ENCODE data around the gene COA8. TPM values are rescaled to one million over a fixed set of nuclear protein-coding genes. Genes with fewer than 3 reads are reported as not detected.
A peak's percentile ranks its signal among the peaks of the same experiment; 100 is the strongest.

The COA8 gene
- total RNA-seq, 8 experiments from 2014 or later, result 38.8 to 69.5 (median 56.7) TPM

DNA sequence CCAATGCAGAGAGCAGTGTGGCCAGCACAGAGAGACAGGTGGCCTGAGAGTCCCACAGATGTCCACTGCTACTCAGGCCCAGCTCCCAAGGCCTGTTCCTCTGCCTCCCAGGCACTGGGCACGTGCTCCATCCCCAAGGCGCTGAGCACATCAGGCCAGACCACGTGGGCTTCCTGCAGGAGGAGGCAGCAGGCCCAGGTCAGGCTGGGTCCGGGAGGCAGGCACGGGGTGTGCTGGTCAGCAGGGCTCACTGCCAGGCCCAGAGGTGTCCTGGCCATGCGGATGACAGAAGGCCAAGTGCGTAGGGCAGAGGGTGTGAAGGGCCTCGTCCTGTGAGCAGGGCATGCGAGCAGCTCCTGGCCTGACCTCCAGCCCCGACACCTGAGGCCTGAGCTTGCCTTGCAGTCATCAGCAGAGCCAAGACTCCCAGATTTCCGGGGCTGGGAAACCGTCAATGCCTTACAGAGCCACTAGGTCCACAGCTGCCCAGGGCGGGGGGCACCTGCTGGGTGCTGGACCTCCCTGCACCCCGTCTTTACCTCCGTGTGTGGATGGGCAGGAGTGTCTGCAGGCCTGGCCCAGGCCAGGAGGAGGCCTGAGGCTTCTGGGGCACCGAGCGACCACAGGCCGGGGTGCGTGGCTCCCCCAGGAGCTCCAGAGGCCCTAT, 18.9 kb upstream of the COA8 start:
- WGBS, 10 experiments, result 41 to 90% methylated on average over 3 to 4 of the region's 19 CpGs; no CpG with 5 or more reads in 8 of the 10 experiments
- in situ Hi-C loops (cut with MboI; ENCODE audit: low pct_unique_long_range_greater_than_20kb in 2 of 9, low sequenced_read_pairs in 9 of 9, unreplicated experiment in 9 of 9), result no loop called here
- H3K27ac ChIP-seq, result peak overlapping the region; percentile 84 to 87
- no peak overlapping the region for H3K4me3 ChIP-seq
- peak in 4 of 8 experiments; percentile 7 to 24 (median 8) for ATAC-seq (replicated peaks in 6 of 8)
- peaks cover 59 to 75% of the 10 kb centered on the region in 2 donors for H3K4me1 ChIP-seq (replicated peaks in 1 of 2)

DNA sequence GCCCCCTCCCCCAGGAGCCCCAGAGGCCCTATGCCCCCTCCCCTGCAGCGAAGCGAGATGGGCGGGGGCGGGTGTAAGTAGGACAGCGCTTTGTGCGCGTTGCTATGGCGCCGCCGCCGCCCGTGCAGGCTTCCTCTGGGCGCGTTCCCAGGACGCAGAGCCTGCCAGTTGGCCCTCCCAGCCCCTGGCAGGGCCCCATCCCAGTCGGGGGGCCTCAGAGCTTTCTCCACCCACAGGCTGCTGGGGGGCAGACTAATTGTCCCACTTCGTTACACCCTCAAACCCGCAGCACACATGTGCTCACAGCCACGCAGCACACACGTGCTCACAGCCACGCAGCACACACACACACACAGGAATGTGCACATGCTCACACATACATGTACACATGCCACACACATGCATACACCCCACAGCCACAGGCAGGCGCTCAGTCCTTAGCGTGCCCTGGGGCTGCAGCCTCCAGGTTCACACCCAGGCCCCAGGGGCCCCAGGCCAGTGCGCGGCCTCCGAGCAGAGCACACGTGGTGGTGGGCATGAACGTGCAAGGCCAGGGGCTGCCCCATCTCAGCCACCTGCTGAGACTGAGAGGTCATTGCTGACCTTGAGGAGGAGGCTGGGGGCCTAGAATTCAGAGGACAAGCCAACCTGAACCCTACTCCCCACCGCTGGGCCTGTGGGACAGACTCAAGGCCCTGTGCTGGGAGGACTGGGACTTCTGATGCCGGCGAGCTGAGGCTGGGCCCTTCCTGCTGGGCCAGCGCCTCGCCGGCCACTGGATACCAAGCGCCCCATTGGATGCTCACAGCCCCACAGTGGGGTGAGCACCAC, 18.2 kb upstream of the COA8 start:
- in situ Hi-C loops (cut with MboI; ENCODE audit: low pct_unique_long_range_greater_than_20kb in 2 of 9, low sequenced_read_pairs in 9 of 9, unreplicated experiment in 9 of 9), result no loop called here
- peak overlapping the region; percentile 84 to 87 for H3K27ac ChIP-seq
- WGBS, 10 experiments, result 27 to 40% methylated on average over 4 to 5 of the region's 35 CpGs; no CpG with 5 or more reads in 8 of the 10 experiments
- peak in 5 of 8 experiments; percentile 27 to 59 (median 57) for ATAC-seq (replicated peaks in 6 of 8)
- no peak overlapping the region for H3K4me3 ChIP-seq
- peaks cover 57 to 69% of the 10 kb centered on the region in 2 donors for H3K4me1 ChIP-seq (replicated peaks in 1 of 2)

DNA sequence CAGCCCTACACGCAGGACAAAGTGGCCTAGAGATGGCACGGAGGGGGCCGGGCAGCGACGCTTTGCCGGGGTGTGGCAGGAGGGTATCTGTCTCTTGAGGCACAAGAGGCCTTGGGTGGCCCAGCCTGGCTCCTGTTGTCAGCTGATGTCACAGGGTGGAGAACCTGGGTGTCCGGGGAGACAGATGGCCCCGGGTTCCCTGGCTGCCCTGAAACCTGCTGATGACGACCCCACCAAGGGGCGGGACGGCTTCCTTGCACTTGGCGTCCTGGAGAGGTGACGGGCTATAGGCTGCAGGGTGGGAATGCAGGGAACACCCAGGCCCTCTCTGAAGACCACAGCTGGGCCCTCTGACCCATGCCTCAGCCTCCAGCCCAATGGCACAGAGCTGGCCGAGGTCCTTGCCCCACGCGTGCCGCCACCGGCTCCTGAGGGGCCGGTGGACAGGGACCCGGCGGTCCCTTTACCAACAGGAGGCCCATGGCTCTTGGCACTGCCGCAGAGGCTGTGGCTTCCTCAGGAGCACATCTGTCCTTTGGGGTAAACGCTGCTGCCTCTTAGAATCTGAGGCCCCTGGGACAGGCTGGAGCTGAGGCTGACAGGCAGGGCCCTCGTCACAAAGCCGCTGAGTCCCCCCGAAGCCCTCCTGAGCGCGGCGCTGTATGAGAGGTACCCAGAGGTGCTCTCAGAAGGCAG, 17.4 kb upstream of the COA8 start:
- ATAC-seq (replicated peaks in 6 of 8), result no peak
- H3K27ac ChIP-seq, result peak overlapping the region in 1 of 2 donors; percentile 84
- peaks cover 61 to 73% of the 10 kb centered on the region in 2 donors for H3K4me1 ChIP-seq (replicated peaks in 1 of 2)
- H3K4me3 ChIP-seq, result no peak overlapping the region
- 80 to 100% (median 82%) methylated on average over 1 to 9 of the region's 29 CpGs; no CpG with 5 or more reads in 5 of the 10 experiments for WGBS, 10 experiments
- in situ Hi-C loops (cut with MboI; ENCODE audit: low pct_unique_long_range_greater_than_20kb in 2 of 9, low sequenced_read_pairs in 9 of 9, unreplicated experiment in 9 of 9), result no loop called here

DNA sequence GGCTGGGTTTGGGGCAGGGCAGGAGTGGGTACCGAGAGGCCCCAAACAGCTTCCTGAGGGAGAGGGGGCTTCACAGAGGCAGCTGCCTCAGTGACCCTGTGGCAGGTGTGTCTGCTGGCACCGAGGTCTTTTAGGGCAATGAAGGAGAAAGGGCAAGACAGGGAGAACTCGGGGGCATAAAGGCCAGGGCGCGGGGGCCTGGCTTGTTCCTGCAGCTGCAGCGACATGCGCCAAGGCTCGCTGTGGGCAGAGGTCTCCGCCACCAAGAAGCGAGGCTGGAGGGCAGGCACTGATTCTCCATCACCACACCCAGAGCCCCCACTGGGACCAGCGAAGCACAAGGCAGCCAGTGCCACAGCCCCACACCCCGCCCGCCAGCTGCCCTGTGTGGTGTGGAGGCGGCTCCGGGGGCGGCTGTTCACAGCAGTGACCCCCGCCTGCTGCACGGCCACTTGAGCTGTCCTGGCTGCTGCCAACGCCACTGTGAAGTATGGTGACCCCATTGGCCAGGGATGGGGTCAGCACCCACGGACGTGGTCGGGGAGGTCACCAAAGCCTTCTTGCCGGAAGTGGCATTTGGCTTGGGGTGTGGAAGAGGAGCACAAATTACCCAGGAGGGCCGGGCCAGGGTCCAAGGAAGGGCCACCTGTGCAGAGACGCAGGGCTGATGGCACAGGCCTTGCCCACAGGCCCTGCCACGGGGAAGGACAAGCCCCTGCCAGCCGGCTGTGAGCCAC, 16.7 kb upstream of the COA8 start:
- 0 to 80% (median 76%) methylated on average over 1 to 15 of the region's 27 CpGs; no CpG with 5 or more reads in 5 of the 10 experiments for WGBS, 10 experiments
- Histone ChIP-seq H3K4me3 (no peak overlapping the region), H3K27ac (no peak overlapping the region), H3K4me1 (replicated peaks in 1 of 2) (peaks cover 56 to 70% of the 10 kb centered on the region in 2 donors)
- ATAC-seq (replicated peaks in 6 of 8), result no peak
- in situ Hi-C loops (cut with MboI; ENCODE audit: low pct_unique_long_range_greater_than_20kb in 2 of 9, low sequenced_read_pairs in 9 of 9, unreplicated experiment in 9 of 9), result no loop called here

DNA sequence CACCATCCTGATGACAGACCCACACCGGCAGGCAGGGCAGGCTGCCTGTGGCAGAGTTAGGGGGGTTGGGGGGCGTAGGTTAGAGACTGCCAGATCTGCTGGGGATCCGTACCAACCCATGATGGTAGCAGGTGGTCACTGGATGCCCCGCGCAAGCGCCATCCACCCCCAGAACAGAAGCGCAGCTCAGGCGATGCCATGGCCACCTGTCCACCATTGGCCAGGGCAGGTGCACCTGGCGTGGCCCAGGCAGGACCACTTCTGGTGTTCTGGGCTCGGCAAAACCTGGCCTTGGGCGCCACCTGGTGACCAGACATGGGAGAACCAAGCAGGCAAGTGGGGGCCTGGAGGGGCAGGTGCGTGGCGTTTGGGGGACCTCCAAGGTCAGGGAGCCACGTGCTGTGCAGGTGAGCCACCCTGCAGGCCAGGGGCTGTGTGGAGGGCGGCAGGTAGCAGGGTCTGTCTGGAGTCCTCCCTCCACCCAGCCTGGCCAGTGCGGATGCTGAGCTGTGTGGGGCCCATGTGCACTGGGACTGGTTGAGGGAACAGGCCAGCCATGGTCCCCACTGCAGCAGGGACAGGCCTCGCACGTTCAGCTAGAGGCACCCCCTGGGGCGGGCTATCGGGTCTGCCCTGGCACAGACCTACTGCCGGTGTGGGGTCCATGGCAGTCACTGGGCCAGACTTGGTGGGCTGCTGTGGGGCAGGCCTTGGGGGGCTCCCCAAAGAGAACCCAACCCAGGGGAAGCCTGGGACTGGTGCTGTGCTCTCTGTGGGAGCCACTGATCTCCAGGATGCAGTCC, 15.9 kb upstream of the COA8 start:
- WGBS, 10 experiments, result 0 to 10% (median 8%) methylated on average over 1 to 2 of the region's 21 CpGs; no CpG with 5 or more reads in 5 of the 10 experiments
- ATAC-seq (replicated peaks in 6 of 8), result peak in 5 of 8 experiments; percentile 1 to 78 (median 13)
- Histone ChIP-seq H3K4me1 (replicated peaks in 1 of 2) (peaks cover 48 to 62% of the 10 kb centered on the region in 2 donors), H3K4me3 (no peak overlapping the region), H3K27ac (no peak overlapping the region)
- in situ Hi-C loops (cut with MboI; ENCODE audit: low pct_unique_long_range_greater_than_20kb in 2 of 9, low sequenced_read_pairs in 9 of 9, unreplicated experiment in 9 of 9), result no loop called here

DNA sequence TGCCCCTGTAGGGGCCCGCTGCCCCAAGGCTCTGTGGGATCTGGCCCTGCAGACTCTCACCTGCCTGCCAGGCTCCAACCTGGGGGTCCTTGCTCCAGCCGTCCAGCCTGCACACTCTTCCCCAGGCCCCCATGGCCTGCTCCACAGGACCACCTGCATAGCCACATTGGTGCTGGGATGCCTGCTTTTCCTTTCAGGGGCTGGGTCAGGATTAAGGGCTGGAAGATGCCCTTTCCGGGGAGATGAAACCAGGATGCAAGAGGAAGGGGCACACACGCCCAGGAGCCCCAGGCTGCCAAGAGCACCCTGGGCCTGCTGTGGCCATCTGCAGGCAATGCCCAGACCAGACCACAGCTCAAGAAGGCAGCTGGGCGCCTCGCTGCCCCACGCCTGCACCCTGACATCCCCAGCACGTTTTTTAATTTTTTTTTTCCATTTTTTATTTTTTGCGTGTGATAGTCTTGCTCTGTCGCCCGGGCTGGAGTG, 15.3 kb upstream of the COA8 start:
- Histone ChIP-seq H3K4me3 (no peak overlapping the region), H3K27ac (no peak overlapping the region), H3K4me1 (replicated peaks in 1 of 2) (peaks cover 42 to 56% of the 10 kb centered on the region in 2 donors)
- in situ Hi-C loops (cut with MboI; ENCODE audit: low pct_unique_long_range_greater_than_20kb in 2 of 9, low sequenced_read_pairs in 9 of 9, unreplicated experiment in 9 of 9), result no loop called here
- 80 to 97% (median 83%) methylated on average over 3 to 7 of the region's 11 CpGs; no CpG with 5 or more reads in 7 of the 10 experiments for WGBS, 10 experiments
- no peak for ATAC-seq (replicated peaks in 6 of 8)

DNA sequence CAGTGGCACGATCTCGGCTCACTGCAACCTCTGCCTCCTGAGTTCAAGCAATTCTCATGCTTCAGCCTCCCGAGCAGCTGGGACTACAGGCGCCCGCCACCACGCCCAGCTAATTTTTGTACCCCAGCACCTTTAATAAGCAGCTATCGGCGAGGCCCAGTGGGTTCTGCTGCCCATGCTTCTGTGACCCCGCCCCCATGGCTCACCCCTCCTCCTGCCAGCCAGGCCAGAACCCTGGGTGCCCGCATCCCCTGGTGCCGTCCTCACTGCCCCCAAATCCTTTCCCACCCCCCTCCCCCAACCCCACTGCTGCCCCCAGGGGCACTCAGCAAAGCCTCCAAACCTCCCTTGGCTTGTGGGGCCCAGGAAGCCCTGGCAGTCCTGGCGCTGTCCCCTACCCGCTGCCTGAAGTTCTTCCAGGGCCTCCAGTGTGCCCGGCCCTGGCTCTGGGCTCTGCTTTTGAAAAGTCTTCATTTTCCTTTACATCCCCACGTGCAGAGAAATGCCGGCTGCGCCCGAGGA, 14.8 kb upstream of the COA8 start:
- Histone ChIP-seq H3K4me3 (no peak overlapping the region), H3K27ac (no peak overlapping the region), H3K4me1 (replicated peaks in 1 of 2) (peaks cover 37 to 51% of the 10 kb centered on the region in 2 donors)
- no peak for ATAC-seq (replicated peaks in 6 of 8)
- 80 to 100% (median 89%) methylated on average over 1 to 5 of the region's 18 CpGs; no CpG with 5 or more reads in 5 of the 10 experiments for WGBS, 10 experiments
- in situ Hi-C loops (cut with MboI; ENCODE audit: low pct_unique_long_range_greater_than_20kb in 2 of 9, low sequenced_read_pairs in 9 of 9, unreplicated experiment in 9 of 9), result no loop called here

DNA sequence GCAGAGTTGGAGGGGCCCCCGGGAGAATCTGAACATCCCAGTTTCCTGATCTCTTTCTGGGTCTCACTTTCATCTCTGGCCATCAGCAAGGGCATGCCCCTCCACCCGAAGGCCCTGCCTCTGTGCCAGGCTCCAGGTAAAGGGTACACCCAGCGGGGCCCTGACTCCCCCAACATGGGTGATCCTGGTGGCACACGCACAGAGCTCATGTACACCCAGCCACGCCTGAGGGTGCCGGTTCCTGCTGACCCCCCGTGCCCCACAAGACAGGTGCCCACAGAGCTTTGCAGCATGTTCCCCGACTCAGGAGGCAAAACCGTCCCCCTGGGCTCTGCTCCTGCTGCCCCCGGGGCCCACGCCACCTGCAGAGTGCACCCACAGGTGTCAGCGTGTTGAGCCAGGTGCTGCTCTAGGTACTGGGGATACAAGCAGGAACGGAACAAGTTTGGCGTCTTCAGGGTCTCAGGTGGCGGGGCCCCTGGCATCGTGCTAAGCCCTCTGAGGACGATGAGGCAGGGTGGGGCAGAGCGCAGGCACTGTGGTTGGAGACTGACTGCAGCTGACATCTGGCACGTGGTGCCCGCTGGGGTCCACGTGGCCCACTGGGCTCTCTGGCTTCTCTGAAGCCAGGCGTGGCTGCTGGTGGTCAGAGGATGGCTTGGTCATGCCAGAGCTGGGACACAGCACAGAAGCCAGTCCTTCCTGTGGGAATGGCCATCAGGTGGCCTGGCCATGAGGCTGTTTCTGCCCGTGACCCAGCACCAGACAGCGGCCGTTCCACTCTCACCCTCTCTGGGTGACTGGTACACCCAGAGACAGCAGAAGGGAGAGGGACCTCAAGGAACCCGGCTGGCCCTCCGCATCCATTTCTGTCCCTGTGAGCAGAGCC, 14.1 kb upstream of the COA8 start:
- H3K27ac ChIP-seq, result no peak overlapping the region
- no peak overlapping the region for H3K4me3 ChIP-seq
- ATAC-seq (replicated peaks in 6 of 8), result no peak
- in situ Hi-C loops (cut with MboI; ENCODE audit: low pct_unique_long_range_greater_than_20kb in 2 of 9, low sequenced_read_pairs in 9 of 9, unreplicated experiment in 9 of 9), result no loop called here
- 85 to 100% (median 86%) methylated on average over 4 of the region's 27 CpGs; no CpG with 5 or more reads in 7 of the 10 experiments for WGBS, 10 experiments
- H3K4me1 ChIP-seq (replicated peaks in 1 of 2), result peaks cover 30 to 44% of the 10 kb centered on the region in 2 donors

DNA sequence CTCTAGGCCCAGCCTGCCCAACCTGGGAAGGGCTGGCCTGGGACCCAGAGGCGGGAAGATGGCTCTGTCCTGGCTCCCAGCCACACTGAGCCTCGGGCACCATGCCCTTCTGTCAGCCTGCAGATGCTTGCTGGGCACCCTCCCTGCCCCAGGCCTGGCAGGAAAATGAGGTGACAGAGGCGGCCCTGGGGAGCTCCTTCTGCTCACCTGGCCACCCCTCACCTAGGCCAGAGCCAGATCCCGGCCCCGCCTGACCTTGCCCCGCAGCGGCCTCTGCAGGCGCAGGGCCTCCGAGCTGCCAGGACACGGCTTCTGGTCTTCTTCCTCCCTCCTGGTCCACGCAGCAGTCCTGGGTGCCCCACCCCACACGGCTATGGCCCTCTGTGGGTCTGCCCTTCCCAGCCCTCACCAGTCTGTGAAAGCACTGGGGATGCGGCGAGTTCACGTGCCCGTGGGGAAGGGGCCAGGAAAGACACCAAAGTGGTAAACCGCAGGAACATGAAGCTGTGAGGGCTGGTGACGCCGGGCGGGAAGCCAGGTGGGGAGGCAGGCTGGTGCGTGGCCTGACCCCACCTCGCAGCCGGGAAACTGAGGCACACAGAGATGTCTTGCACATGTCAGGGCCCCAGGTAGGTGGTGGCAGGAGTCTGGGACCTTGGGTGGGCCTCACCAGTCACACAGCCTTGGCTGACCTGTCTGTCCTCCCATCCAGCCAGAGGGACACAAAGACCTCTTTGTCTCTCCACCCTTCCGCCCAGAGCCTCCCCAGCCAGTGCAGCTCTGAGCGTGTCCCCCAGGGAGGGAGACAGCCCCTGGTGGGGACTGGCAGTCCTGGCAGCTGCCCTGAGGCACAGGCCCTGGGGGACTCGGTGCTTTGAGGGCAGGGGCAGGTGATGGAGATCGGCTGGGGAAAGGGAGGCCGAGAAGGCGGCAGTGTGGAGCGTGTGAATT, 13.1 kb upstream of the COA8 start:
- peak in 5 of 8 experiments; percentile 25 to 58 (median 47) for ATAC-seq (replicated peaks in 6 of 8)
- H3K4me1 ChIP-seq (replicated peaks in 1 of 2), result peaks cover 20 to 35% of the 10 kb centered on the region in 2 donors
- H3K4me3 ChIP-seq, result no peak overlapping the region
- no peak overlapping the region for H3K27ac ChIP-seq
- 68 to 100% (median 84%) methylated on average over 1 to 16 of the region's 30 CpGs; no CpG with 5 or more reads in 2 of the 10 experiments for WGBS, 10 experiments
- in situ Hi-C loops (cut with MboI; ENCODE audit: low pct_unique_long_range_greater_than_20kb in 2 of 9, low sequenced_read_pairs in 9 of 9, unreplicated experiment in 9 of 9), result no loop called here

Data from motor neuron (in vitro differentiated cells).